HUES64 (cell line): ENCODE data around the gene ASB4.

ENCODE experiments used
- H3K27ac ChIP-seq: 2 replicates; pipeline ENCODE4 v1.7.0; 2013; ENCODE audit warnings: low read depth, low read length, inconsistent platforms
- H3K27me3 ChIP-seq: 2 replicates; pipeline ENCODE4 v1.6.1; 2013; ENCODE audit warnings: mild to moderate bottlenecking, low read length; ENCODE audit not compliant: insufficient read depth
- H3K36me3 ChIP-seq: 2 replicates; pipeline ENCODE4 v1.6.1; 2013; ENCODE audit warnings: mild to moderate bottlenecking, low read length; ENCODE audit not compliant: insufficient read depth
- H3K4me1 ChIP-seq: 2 replicates; pipeline ENCODE4 v1.6.1; 2013; ENCODE audit warnings: mild to moderate bottlenecking, low read length, moderate library complexity; ENCODE audit not compliant: insufficient read depth
- H3K4me3 ChIP-seq: 2 replicates; pipeline ENCODE4 v1.5.1; 2013; ENCODE audit warnings: mild to moderate bottlenecking, low read length, moderate library complexity
- H3K9ac ChIP-seq: 2 replicates; pipeline ENCODE4 v1.6.1; 2013; ENCODE audit warnings: mild to moderate bottlenecking, low read depth, low read length
- H3K9me3 ChIP-seq: 2 replicates; pipeline ENCODE4 v1.6.1; 2013; ENCODE audit warnings: low read depth, low read length; ENCODE audit not compliant: insufficient read depth
- WGBS: fragments of 150-250, 120-280 bp; methylation state at CpG from one replicate; pipeline ENCODE4 v1.1.7; 2013; ENCODE audit warnings: missing lambda C conversion rate; 5-methylcytosine and 5-hydroxymethylcytosine counted together

Gene ASB4

DNA sequence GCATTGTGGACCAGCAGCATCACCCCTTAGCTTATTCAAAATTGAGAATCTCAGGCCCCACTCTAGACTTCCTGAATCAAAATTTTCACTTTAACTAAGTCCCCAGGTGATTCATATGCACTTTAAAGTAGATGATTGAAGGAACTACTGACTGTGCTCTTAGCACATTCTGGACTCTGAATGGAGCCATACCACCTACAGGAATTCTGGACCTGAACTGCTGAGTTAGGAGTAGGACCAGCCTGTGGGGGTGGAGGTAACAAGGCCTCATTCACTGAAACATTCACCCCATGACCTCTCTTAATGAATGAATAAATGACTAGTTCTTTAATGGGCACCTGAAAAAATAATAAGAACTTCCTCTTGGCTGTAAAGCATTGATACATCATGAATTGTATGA is 103.3 kb downstream of the ASB4 start:
- H3K27me3 ChIP-seq: peaks cover 15% of the 10 kb centered on the region
- no peak overlapping the region for H3K9ac ChIP-seq
- no peaks in the 10 kb centered on the region for H3K36me3 ChIP-seq
- H3K9me3 ChIP-seq: no peaks in the 10 kb centered on the region
- no peak overlapping the region for H3K4me3 ChIP-seq
- H3K27ac ChIP-seq: no peak overlapping the region
- H3K4me1 ChIP-seq: no peaks in the 10 kb centered on the region

- Histone ChIP-seq H3K27ac (no peak overlapping the region), H3K4me1 (no peaks in the 10 kb centered on the region), H3K36me3 (no peaks in the 10 kb centered on the region), H3K9me3 (no peaks in the 10 kb centered on the region), H3K9ac (no peak overlapping the region), H3K4me3 (no peak overlapping the region), H3K27me3 (peaks cover 22% of the 10 kb centered on the region)
- 100% methylated on average over 1 of the region's 1 CpG for WGBS
These were observed 104.0 kb downstream of the ASB4 start for GRCh38 chr7:95589766-95590165.
